IgD-negative memory B cell (primary cell): Measurements from ENCODE around the gene MEA1. TPM values are rescaled to one million over a fixed set of nuclear protein-coding genes. Genes with fewer than 3 reads are reported as not detected.
A peak's percentile ranks its signal among the peaks of the same experiment; 100 is the strongest.

ENCODE experiments used
- H3K27ac Mint-ChIP-seq, 3 donors: one replicate each; pipeline ENCODE4 v1.8.0; 2020 to 2022; ENCODE audit warnings: mild to moderate bottlenecking in 3 of 3, mixed read lengths in 3 of 3, moderate library complexity in 1 of 3
- H3K27me3 Mint-ChIP-seq: one replicate; pipeline ENCODE4 v1.8.0; 2021; ENCODE audit warnings: mixed read lengths
- H3K36me3 Mint-ChIP-seq: one replicate; pipeline ENCODE4 v1.8.0; 2020; ENCODE audit warnings: mild to moderate bottlenecking, mixed read lengths
- H3K4me1 Mint-ChIP-seq, 3 donors: one replicate each; pipeline ENCODE4 v1.8.0; 2020 to 2022; ENCODE audit warnings: mixed read lengths in 3 of 3, mild to moderate bottlenecking in 1 of 3
- H3K4me3 Mint-ChIP-seq, 4 donors: one replicate each; pipeline ENCODE4 v1.8.0; 2020 to 2022; ENCODE audit warnings: mild to moderate bottlenecking in 4 of 4, mixed read lengths in 4 of 4, moderate library complexity in 3 of 4
- H3K9me3 Mint-ChIP-seq, 3 donors: one replicate each; pipeline ENCODE4 v1.8.0; 2020 to 2021; ENCODE audit warnings: mixed read lengths in 3 of 3, mild to moderate bottlenecking in 1 of 3
- polyA plus RNA-seq: library from polyadenylated mRNA; unstranded; fragments of 300-500 nt; fragmentation: Illumina TruSeq; gene quantifications from one replicate; pipeline ENCODE4 v1.2.3, GENCODE V29; 2021

MEA1 gene
- polyA plus RNA-seq: 76.3 TPM

- Mint-ChIP-seq H3K4me1 (peaks cover 17 to 37% (median 35%) of the 10 kb centered on the region in 3 donors), H3K27me3 (no peaks in the 10 kb centered on the region), H3K27ac (peak within 1 kb of the TSS; percentile 37 to 94 (median 60)), H3K9me3 (no peaks in the 10 kb centered on the region), H3K4me3 (peak within 1 kb of the TSS; percentile 82 to 95 (median 92)), H3K36me3 (peaks cover 2% of the 10 kb centered on the region)
Measured at GRCh38 chr6:43013843-43014433, at the start of gene MEA1, which contains the start of gene KLHDC3. Gene MEA1 (minus strand): TSS chr6:43013946. CDS start chr6:43013813, 133 bp downstream. Gene KLHDC3 (plus strand): TSS chr6:43014249. CDS start chr6:43017193, 2,944 bp downstream.

DNA sequence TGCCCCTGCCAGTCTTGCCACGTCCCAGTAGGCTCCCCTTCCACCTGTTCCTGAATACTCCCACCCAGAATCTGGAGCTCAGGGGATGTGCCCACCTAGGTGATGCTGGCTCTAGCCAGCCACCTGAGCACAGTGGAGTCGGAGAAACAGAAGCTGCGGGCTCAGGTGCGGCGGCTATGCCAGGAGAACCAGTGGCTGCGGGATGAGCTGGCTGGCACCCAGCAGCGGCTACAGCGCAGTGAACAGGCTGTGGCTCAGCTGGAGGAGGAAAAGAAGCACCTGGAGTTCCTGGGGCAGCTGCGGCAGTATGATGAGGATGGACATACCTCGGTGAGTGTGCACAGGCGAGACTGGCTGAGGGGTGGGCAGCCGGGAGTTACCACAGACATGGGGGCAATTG, 49.1 kb upstream of the MEA1 start:
- H3K9me3 Mint-ChIP-seq: no peaks in the 10 kb centered on the region
- no peak overlapping the region for H3K27ac Mint-ChIP-seq
- H3K4me1 Mint-ChIP-seq: peaks cover 24 to 28% (median 25%) of the 10 kb centered on the region in 3 donors
- no peaks in the 10 kb centered on the region for H3K27me3 Mint-ChIP-seq
- H3K4me3 Mint-ChIP-seq: peak overlapping the region in 1 of 4 donors; percentile 91
- no peaks in the 10 kb centered on the region for H3K36me3 Mint-ChIP-seq

GRCh38 chr6:43061861-43062260, 48.1 kb upstream of the MEA1 start:
- H3K27me3 Mint-ChIP-seq: no peaks in the 10 kb centered on the region
- H3K4me1 Mint-ChIP-seq: peaks cover 24 to 30% (median 26%) of the 10 kb centered on the region in 3 donors
- H3K27ac Mint-ChIP-seq: no peak overlapping the region
- no peaks in the 10 kb centered on the region for H3K36me3 Mint-ChIP-seq
- no peaks in the 10 kb centered on the region for H3K9me3 Mint-ChIP-seq
- peak overlapping the region in 1 of 4 donors; percentile 91 for H3K4me3 Mint-ChIP-seq

GRCh38 chr6:43060755-43061633, 47.2 kb upstream of the MEA1 start:
- Mint-ChIP-seq H3K4me3 (peak overlapping the region; percentile 91 to 100 (median 98)), H3K27me3 (no peaks in the 10 kb centered on the region), H3K4me1 (peaks cover 24 to 30% (median 26%) of the 10 kb centered on the region in 3 donors), H3K9me3 (no peaks in the 10 kb centered on the region), H3K36me3 (no peaks in the 10 kb centered on the region), H3K27ac (peak overlapping the region; percentile 65 to 99 (median 89))

DNA sequence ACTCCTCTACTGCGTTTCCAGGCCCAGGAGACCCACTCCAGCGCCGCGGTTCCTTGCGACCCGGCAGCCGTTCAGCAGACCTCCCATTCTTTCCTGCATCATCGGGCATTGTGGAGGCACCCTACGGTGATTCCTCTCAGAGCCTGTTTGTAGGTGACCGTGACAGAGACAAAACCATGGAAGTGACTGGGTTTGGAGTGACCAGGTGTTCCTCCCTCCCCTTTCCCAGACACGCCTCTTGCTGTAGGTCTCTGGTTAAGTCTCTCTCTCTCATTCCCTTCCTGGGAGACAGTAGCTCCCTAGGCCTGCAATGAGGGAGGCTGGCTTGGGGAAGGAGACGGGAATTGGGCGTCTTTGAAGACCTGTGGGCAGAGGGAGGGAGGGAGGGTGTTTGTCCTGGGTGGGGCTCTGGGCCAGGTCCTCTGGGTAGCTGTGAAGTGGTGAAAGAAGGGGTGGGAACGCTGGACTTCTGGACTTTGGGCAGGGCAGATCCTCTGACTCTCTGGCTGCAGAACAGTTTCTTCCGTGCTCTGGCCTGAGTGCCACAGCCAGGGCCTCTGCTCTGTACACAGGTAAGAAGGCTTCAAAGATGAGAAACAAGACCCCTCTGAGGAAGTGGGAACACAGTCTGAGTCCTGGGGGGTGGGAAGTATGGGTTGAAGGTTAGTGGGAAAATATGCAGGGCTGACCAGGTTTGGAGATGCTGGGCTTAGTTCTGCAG, 46.4 kb upstream of the MEA1 start:
- Mint-ChIP-seq H3K4me3 (peak overlapping the region; percentile 91 to 100 (median 98)), H3K36me3 (no peaks in the 10 kb centered on the region), H3K27ac (peak overlapping the region; percentile 89 to 99 (median 98)), H3K9me3 (no peaks in the 10 kb centered on the region), H3K4me1 (peaks cover 24 to 32% (median 26%) of the 10 kb centered on the region in 3 donors), H3K27me3 (no peaks in the 10 kb centered on the region)

- Mint-ChIP-seq H3K27ac (peak within 1 kb of the TSS; percentile 89 to 99 (median 98)), H3K27me3 (no peaks in the 10 kb centered on the region), H3K4me1 (peaks cover 24 to 33% (median 26%) of the 10 kb centered on the region in 3 donors)
Measured at GRCh38 chr6:43059168-43060033, 45.7 kb upstream of the MEA1 start, which contains the start of the genes KLC4 and MRPL2. Gene KLC4 (plus strand): TSS chr6:43059631. CDS start chr6:43061336, 1,705 bp downstream. Gene MRPL2 (minus strand): TSS chr6:43059434. CDS start chr6:43059381, 53 bp downstream.

DNA sequence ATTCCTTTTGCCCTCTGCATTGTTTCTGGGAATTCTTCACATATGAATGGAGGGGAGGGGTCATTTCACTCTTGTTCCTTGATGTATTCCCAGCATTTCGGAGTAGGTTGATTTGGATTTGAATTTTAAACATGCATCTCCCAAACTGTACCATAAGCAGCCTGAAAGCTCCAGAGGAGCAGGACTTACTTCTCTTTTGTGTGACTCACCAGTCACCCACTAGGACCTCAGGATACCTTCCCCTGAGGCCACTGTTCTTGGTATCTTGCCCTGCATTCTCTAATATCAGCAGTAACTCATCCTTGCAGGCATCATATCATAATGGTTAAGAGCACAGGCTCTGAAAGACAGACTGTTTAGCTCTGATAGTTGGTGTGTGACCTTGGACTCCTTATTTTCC, 44.8 kb upstream of the MEA1 start:
- peaks cover 29 to 40% (median 31%) of the 10 kb centered on the region in 3 donors for H3K4me1 Mint-ChIP-seq

More at GRCh38 chr6:43059168-43060033, 45.7 kb upstream of the MEA1 start, which contains the start of the genes KLC4 and MRPL2:
- H3K36me3 Mint-ChIP-seq: no peaks in the 10 kb centered on the region
- no peaks in the 10 kb centered on the region for H3K9me3 Mint-ChIP-seq
- peak within 1 kb of the TSS; percentile 91 to 100 (median 98) for H3K4me3 Mint-ChIP-seq

GRCh38 chr6:43055966-43056365, 42.2 kb upstream of the MEA1 start:
- no peaks in the 10 kb centered on the region for H3K36me3 Mint-ChIP-seq
- H3K4me3 Mint-ChIP-seq: peak overlapping the region; percentile 45 to 91 (median 71)
- H3K27me3 Mint-ChIP-seq: no peaks in the 10 kb centered on the region
- H3K4me1 Mint-ChIP-seq: peaks cover 30 to 51% (median 42%) of the 10 kb centered on the region in 3 donors
- peak overlapping the region in 2 of 3 donors; percentile 17 to 51 for H3K27ac Mint-ChIP-seq
- H3K9me3 Mint-ChIP-seq: no peaks in the 10 kb centered on the region

More for the DNA sequence above, 44.8 kb upstream of the MEA1 start:
- Mint-ChIP-seq H3K27me3 (no peaks in the 10 kb centered on the region), H3K4me3 (peak overlapping the region; percentile 91 to 100 (median 98)), H3K9me3 (no peaks in the 10 kb centered on the region), H3K36me3 (no peaks in the 10 kb centered on the region), H3K27ac (peak overlapping the region in 2 of 3 donors; percentile 35 to 89)

GRCh38 chr6:43054206-43054943, 40.6 kb upstream of the MEA1 start:
- no peaks in the 10 kb centered on the region for H3K9me3 Mint-ChIP-seq
- no peaks in the 10 kb centered on the region for H3K36me3 Mint-ChIP-seq
- peak overlapping the region; percentile 90 to 96 (median 92) for H3K27ac Mint-ChIP-seq
- H3K27me3 Mint-ChIP-seq: no peaks in the 10 kb centered on the region
- peak overlapping the region; percentile 89 to 99 (median 94) for H3K4me3 Mint-ChIP-seq
- peaks cover 21 to 38% (median 34%) of the 10 kb centered on the region in 3 donors for H3K4me1 Mint-ChIP-seq

DNA sequence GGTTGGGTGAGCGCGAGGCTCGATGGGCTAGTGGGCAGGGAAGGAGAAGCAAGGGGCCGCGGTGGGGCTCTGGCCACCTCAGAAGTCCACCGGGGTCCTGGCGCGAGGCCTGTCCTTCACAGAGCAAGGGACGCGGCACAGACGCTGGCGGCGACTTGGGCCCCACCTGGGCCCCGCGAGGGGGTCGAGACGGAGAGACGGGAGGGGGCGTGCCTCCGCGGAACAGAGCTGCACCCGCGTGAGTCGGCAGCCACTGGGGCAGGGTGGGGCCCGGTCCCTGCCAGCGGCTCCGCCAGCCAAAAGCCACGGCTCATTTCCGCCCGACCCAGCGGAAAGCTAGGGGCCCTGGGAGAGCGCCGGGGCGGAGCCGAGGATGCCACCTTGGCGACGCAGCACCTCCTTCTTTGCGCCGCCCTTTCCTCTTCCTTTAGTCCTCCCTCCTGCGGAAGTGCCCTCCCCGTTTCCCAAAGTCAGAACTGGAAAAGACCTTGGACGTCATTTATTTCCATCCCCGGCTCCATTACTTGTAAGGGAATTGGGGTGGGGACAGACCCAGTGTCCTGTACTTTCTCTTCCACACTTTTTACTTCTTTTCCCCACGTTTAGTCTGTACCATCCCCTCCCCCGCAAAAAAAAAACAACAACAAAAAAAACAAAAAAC, 39.9 kb upstream of the MEA1 start, which contains the start of gene CUL7:
TSS of gene CUL7 (minus strand) at position 307 of the 661 bp plus-strand sequence. CDS start 1,063 bp downstream, outside the sequence.
- Mint-ChIP-seq H3K27ac (peak within 1 kb of the TSS; percentile 90 to 96 (median 92)), H3K27me3 (no peaks in the 10 kb centered on the region), H3K4me3 (peak within 1 kb of the TSS; percentile 89 to 99 (median 94)), H3K36me3 (no peaks in the 10 kb centered on the region), H3K4me1 (peaks cover 19 to 34% (median 27%) of the 10 kb centered on the region in 3 donors), H3K9me3 (no peaks in the 10 kb centered on the region)

DNA sequence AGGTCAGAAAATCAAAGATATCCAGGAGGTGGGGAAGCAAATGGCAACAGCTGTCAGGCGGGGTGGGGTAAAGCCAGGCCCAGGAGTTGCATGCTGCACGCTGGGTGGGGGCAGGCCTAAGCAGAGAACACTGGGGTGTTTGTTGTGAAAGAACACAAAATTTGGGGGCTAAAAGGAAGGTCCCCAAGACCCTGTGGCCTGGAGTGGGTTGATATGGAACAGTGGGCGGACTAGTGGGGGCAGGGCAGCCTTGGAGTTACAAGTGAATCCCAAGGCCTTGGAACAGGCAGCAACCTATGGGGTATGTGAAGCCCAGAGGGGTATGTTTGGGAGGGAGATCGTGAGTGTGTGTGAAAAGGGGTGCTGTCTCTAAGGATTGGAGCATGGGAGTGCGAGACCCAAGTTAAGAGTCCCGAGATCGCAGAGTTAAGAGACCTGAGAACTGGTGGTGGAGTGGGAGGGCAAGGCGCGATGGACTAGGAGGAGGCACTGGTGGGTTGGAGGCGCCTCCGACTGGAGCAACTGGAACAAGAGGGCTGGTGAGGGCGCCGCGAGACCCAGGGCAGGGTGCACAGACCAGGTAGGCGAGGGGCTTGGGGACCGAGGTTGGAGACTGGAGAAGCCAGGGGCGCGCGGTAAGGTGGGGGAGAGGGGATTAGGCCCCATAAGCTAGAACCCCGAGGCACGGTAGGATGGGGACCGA, 39.2 kb upstream of the MEA1 start:
- Mint-ChIP-seq H3K4me3 (peak overlapping the region; percentile 89 to 99 (median 94)), H3K27me3 (no peaks in the 10 kb centered on the region), H3K4me1 (peaks cover 13 to 27% (median 20%) of the 10 kb centered on the region in 3 donors), H3K27ac (peak overlapping the region; percentile 90 to 96 (median 92)), H3K36me3 (no peaks in the 10 kb centered on the region), H3K9me3 (no peaks in the 10 kb centered on the region)

- Mint-ChIP-seq H3K4me1 (peaks cover 10 to 23% (median 19%) of the 10 kb centered on the region in 3 donors), H3K27me3 (no peaks in the 10 kb centered on the region), H3K4me3 (peak overlapping the region; percentile 89 to 99 (median 94)), H3K27ac (peak overlapping the region; percentile 90 to 96 (median 92)), H3K9me3 (no peaks in the 10 kb centered on the region), H3K36me3 (no peaks in the 10 kb centered on the region)
Measured at GRCh38 chr6:43052225-43052841, 38.6 kb upstream of the MEA1 start.
